ENCODE data around the gene ARHGAP6.
"Not testable (repeated sequence)": the region's sequence is repeated elsewhere in the genome, so short reads cannot be mapped to it uniquely, and the experiment has no call there.

Gene ARHGAP6

GRCh38 chrX:11135564-11136185, 530.0 kb downstream of the ARHGAP6 start:
- no peak for DNase-seq

DNA sequence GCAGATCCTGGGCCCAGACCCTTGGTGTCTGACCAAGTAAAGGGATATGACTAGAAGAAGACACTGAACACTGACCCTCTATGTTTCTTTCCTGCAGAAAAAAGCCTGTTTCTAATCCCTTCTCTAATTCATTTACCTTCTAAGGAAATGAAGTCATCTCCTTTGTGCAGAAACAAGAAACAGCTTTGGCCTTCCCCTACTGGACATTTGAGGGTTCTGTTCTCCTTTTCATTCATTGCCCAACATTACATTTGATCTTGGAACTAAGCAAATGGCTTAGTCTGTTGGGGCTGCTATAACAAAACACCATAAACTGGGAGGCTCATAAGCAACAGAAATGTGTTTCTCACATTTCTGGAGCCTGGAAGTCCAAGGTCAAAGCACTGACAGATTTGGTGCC, 534.6 kb downstream of the ARHGAP6 start:
- DNase-seq = no peak

DNA sequence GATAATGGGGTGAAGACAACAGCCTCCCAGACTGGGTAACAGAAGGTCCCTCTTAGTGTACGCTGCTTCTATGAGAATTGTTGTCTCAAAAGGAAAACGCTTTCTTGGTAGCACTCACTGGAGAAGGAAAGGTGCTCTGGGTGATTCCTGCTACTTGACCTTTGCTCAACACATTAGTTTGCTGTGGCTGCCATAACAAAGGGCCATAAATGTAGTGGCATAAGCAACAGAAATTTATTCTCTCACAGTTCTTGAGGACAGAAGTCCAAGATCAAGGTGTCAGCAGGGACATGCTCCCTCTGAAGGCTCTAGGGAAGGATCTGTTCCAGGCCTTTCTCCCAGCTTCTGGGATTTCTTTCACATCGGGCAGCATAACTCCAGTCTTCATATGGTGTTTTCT, 535.6 kb downstream of the ARHGAP6 start:
- DNase-seq = no peak

DNA sequence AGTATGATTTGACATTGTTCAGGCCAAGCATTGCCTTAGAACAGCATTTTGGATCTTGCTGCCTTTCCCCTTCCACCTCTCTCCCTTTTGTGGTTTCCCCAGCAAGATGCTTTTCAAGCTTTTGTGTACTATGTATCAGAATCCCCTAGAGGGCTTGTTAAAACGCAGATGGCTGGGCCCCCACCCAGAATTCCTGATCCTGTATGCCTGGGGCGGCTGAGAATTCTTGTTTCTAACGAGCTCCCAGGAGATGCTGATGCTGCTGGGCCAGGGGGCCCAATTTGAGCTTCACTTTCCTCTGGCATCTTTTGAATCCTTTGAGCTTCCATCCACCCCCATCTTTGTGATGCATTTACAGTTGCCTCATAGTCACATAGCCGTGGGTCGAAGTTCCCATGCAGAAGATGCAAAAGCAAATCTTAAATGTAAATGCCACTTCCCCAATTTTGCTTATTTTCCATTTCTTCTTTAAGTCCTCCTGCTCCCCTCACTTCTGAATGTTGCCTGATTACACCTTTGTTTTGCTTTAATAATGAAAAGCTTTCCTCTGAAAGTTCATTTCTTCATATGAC, 536.1 kb downstream of the ARHGAP6 start:
- peak; percentile 4 for DNase-seq

- no peak for DNase-seq
Observed at GRCh38 chrX:11125060-11125459, 540.7 kb downstream of the ARHGAP6 start.

DNA sequence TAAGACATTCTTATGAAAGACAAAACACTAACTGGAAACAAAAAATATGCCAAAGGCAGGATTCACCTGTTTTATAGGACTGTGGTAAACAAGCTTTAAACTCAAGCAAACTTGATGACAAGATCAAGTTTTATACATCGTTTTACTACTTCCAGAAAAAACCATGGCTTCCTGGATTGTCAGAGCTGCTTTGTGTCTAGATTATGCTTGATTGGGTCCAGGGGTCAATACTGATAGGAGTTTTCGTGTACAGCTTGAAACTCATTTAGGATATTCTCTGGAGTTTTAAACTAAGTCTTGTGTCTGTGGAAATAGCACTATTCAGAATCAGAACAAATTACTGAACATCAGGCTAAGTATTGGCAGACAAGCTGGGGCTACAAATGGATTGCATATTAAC, 541.6 kb downstream of the ARHGAP6 start:
- DNase-seq = no peak

DNA sequence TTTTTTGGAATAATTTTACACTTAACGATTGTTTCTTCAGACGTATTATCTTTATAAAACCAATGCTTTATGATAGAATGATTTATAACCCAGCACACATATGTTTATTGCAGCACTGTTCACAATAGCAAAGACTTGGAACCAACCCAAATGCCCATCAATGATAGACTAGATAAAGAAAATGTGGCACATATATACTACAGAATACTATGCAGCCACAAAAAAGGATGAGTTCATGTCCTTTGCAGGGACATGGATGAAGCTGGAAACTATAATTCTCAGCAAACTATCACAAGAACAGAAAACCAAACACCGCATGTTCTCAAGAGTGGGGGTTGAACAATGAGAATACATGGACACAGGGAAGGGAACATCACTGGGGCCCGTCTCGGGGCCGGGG, 542.6 kb downstream of the ARHGAP6 start:
- not testable (repeated sequence) for DNase-seq

- DNase-seq = no peak
Observed at GRCh38 chrX:11119313-11119943, 546.3 kb downstream of the ARHGAP6 start.

- no peak for DNase-seq
Observed at GRCh38 chrX:11117745-11118144, 548.0 kb downstream of the ARHGAP6 start.

- DNase-seq = no peak
Observed at GRCh38 chrX:11113731-11114130, 552.0 kb downstream of the ARHGAP6 start.

DNA sequence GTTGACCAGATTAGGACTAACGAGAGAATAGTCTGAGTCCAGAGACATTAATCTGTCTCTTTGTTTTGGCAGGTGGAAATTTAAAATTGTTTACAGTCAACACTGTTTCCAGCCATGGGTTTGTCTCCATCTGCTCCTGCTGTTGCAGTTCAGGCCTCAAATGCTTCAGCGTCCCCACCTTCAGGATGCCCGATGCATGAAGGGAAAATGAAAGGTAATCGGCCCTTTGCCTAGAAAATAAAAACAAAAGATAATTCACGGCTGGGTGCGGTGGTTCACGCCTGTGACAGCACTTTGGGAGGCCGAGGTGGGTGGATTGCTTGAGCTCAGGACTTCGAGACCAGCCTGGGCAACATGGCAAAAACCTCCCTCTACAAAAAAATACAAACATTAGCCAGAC, 553.8 kb downstream of the ARHGAP6 start:
- no peak for DNase-seq

GRCh38 chrX:11111037-11111851, 554.5 kb downstream of the ARHGAP6 start, which contains the start of gene HCCS:
Gene HCCS (plus strand): TSS chrX:11111332. CDS start chrX:11112061, 729 bp downstream.
- peak; percentile 88 for DNase-seq

DNA sequence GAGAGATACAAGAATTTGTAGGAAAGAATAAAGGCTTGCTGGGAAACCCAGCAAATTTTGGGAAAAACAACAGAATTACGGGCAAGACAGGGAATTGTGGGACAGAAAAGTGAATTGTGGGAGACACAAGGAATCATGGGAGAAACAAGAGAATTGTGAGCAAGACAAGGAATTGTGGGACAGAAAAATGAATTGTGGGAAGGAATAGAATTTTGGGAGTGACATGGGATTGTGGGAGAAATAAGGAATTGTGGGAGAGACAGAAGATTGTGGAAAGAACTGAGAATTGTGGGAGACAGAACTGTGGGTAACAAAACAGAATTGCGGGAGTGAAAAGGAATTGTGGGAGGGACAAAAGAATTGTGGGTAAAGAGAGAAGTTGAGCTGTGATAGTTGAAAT, 555.8 kb downstream of the ARHGAP6 start:
- DNase-seq = no peak

DNA sequence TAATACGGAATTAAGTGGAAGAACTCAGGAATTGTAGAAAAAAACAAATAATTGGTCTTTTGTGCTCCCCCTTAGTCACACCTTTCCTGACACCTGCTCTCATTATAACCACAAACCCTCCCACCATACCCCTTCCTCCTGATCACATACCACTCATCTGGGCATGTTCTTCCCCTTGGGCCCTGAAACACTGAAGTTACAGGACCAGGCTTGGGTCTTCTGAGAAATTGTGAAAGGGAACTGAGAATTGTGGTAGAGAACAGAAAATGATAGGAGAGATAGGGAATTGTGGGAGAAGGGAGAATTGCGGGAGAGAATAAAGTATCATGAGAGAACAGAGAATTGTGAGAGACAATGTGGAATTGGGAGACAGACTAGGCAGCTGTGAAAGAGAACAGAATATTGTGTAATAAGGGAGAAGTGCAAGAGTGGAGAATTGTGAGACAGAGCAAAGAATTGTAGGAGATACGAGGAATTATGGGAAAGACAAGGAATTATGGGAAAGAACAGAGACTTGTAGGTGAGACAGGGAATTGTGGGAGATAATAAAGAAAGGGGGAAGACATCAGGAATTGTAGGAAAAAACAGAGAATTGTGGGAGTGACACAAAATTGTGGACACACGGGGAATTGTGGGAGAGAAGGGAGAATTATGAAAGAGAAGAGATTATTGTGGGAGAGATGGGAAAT, 557.3 kb downstream of the ARHGAP6 start:
- DNase-seq = no peak

- peak; percentile 64 for DNase-seq
Observed at GRCh38 chrX:11105080-11105479, 560.6 kb downstream of the ARHGAP6 start.

- DNase-seq = no peak
Observed at GRCh38 chrX:11103751-11104150, 562.0 kb downstream of the ARHGAP6 start.

DNA sequence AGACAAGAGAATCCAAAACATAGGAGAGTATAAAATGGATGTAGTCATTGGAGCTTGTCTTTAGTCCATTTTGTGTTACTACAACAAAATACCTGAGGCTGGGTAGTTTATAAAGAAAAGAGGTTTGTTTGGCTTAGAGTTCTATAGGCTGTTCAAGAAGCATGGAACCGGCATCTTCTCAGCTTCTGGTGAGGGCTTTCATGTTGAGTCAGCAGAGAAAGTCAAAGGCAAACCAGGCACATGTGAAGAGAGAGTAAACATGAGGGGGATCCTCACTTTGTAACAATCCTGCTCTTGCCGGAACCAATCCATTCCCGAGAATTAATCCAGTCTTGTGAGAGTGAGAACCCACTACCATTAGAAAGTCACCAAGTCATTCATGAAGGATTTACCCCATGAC, 562.7 kb downstream of the ARHGAP6 start:
- no peak for DNase-seq

- DNase-seq = peak; percentile 80
Observed at GRCh38 chrX:11100281-11101035, 565.3 kb downstream of the ARHGAP6 start.

DNA sequence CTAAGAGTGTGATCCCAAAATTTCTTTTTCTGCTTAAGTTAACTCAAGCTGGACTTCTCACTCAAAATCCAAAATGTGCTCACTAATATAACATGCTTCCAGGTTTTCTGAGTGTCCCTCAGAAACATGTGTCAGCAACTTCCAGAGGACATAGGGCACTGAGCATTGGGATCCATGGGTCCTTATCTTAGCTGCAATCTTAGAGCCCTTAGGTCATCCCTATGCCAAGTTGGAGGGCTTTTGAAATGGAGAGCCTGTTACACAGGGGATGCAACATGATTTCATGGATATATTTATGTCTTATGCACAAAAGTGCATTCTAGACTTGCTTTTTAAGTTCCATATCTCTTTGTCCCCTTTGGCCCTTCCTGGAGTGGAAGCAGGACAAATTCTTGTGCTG, 566.3 kb downstream of the ARHGAP6 start:
- no peak for DNase-seq

- DNase-seq = no peak
Observed at GRCh38 chrX:11097933-11098332, 567.8 kb downstream of the ARHGAP6 start.

GRCh38 chrX:11089802-11090201, 575.9 kb downstream of the ARHGAP6 start:
- no peak for DNase-seq

Data from fibroblast of skin of right biceps (primary cell).